ENCODE results near the gene OR2S2.

- no peak for TF ChIP-seq POLR2A (IDR thresholded peaks at IDR 0.05)
- TF ChIP-seq, protein P1, sequence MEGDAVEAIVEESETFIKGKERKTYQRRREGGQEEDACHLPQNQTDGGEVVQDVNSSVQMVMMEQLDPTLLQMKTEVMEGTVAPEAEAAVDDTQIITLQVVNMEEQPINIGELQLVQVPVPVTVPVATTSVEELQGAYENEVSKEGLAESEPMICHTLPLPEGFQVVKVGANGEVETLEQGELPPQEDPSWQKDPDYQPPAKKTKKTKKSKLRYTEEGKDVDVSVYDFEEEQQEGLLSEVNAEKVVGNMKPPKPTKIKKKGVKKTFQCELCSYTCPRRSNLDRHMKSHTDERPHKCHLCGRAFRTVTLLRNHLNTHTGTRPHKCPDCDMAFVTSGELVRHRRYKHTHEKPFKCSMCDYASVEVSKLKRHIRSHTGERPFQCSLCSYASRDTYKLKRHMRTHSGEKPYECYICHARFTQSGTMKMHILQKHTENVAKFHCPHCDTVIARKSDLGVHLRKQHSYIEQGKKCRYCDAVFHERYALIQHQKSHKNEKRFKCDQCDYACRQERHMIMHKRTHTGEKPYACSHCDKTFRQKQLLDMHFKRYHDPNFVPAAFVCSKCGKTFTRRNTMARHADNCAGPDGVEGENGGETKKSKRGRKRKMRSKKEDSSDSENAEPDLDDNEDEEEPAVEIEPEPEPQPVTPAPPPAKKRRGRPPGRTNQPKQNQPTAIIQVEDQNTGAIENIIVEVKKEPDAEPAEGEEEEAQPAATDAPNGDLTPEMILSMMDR (IDR thresholded peaks at IDR 0.05): no peak
Measured at GRCh38 chr9:35935261-35935660, 22.7 kb downstream of the OR2S2 start.

Data from upper lobe of left lung (tissue), 4 donors.